ENCODE data around the gene PBX3. TPM values are rescaled to one million over a fixed set of nuclear protein-coding genes. Genes with fewer than 3 reads are reported as not detected.
A peak's percentile ranks its signal among the peaks of the same experiment; 100 is the strongest.

PBX3 gene
- total and polyA plus RNA-seq, 8 donors, result 36.3 to 53.6 (median 42.8) TPM

GRCh38 chr9:125932012-125932411, 184.8 kb downstream of the PBX3 start:
- Histone ChIP-seq H3K36me3 (peaks cover 0 to 15% of the 10 kb centered on the region in 2 donors), H3K27me3 (no peaks in the 10 kb centered on the region), H3K4me1 (no peaks in the 10 kb centered on the region), H3K9me3 (no peaks in the 10 kb centered on the region), H3K4me3 (no peak overlapping the region), H3K27ac (no peak overlapping the region)
- intact Hi-C loops (cut with DNase I), result no loop called here
- no peak for TF ChIP-seq CTCF (IDR thresholded peaks at IDR 0.05)
- DNase-seq (peak in 1 of 4 donors; percentile 46), ATAC-seq (peak; percentile 79)

DNA sequence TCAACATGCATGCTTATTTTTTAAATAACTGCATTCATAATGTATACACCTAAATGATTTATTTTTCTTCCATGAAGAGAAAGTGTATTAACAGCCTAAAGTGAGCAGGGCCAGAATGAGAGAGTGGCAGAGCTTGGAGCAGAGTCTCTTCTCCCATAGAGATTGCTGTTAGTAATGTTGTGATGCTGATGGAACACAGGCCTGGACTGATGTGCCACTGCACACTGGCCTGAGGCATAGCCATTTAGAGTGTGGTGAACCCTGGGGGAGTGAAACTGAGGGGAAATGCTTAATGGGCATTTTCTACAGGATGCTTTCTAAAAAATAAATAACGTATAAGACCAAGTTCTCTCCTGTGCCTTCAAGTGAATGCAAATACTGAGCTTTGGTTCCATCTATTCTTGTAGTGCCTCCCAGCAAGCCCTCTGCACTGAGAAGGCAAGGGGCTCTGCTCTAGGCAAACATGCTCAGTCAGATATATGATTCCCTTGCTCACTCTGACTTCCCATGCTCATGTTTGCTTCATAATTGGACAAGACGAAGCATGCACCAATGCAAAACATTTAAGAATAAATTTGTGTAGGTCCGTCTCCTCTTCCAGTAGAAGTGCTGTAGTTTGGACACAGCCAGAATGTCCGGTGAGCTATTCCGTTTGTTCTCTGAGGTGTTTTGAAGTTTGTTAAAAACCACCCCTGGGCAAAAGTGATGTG, 185.7 kb downstream of the PBX3 start:
- Histone ChIP-seq H3K27me3 (no peaks in the 10 kb centered on the region), H3K4me1 (no peaks in the 10 kb centered on the region), H3K27ac (no peak overlapping the region), H3K4me3 (no peak overlapping the region), H3K9me3 (no peaks in the 10 kb centered on the region), H3K36me3 (peaks cover 0 to 15% of the 10 kb centered on the region in 2 donors)
- intact Hi-C loops (cut with DNase I), result no loop called here
- DNase-seq, result peak in 1 of 4 donors; percentile 38
- ATAC-seq, result no peak
- no peak for TF ChIP-seq CTCF (IDR thresholded peaks at IDR 0.05)

GRCh38 chr9:125942125-125942524, 195.0 kb downstream of the PBX3 start:
- Histone ChIP-seq H3K4me3 (no peak overlapping the region), H3K36me3 (peaks cover 0 to 6% of the 10 kb centered on the region in 2 donors), H3K27me3 (no peaks in the 10 kb centered on the region), H3K27ac (no peak overlapping the region), H3K4me1 (no peaks in the 10 kb centered on the region), H3K9me3 (peaks cover 0 to 10% of the 10 kb centered on the region in 2 donors)
- intact Hi-C loops (cut with DNase I), result no loop called here
- TF ChIP-seq CTCF (IDR thresholded peaks at IDR 0.05), result no peak
- ATAC-seq (no peak), DNase-seq (no peak)

- ATAC-seq (no peak), DNase-seq (no peak)
- Histone ChIP-seq H3K4me3 (no peak overlapping the region), H3K4me1 (no peaks in the 10 kb centered on the region), H3K27me3 (no peaks in the 10 kb centered on the region), H3K27ac (no peak overlapping the region), H3K9me3 (peaks cover 0 to 10% of the 10 kb centered on the region in 2 donors), H3K36me3 (peaks cover 0 to 2% of the 10 kb centered on the region in 2 donors)
- no peak for TF ChIP-seq CTCF (IDR thresholded peaks at IDR 0.05)
- intact Hi-C loops (cut with DNase I), result no loop called here
These were observed 196.7 kb downstream of the PBX3 start for GRCh38 chr9:125943831-125944230.

DNA sequence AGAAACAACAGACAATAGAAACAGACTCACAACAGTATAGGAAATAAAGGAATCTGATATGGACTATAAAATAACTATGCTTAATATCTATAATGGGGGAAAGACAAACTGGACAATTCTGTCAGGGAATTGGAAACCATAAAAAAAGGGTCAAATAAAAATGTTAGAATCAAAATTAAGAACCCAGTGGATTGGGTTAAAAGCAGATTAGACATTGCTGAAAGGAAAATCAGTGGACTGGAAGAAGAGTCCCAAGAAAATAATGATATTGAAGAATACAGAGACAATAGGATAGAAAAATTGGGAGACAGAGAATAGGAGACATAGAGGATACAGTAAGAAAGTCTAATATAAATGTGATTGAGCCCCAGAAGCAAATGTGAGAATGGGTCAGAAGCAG, 199.2 kb downstream of the PBX3 start:
- H3K9me3 ChIP-seq, result peaks cover 0 to 10% of the 10 kb centered on the region in 2 donors
- ATAC-seq, result no peak
- H3K36me3 ChIP-seq, result no peaks in the 10 kb centered on the region
- no peak overlapping the region for H3K4me3 ChIP-seq
- no peaks in the 10 kb centered on the region for H3K27me3 ChIP-seq
- no peak for DNase-seq
- H3K4me1 ChIP-seq, result no peaks in the 10 kb centered on the region
- no peak for TF ChIP-seq CTCF (IDR thresholded peaks at IDR 0.05)
- no peak overlapping the region for H3K27ac ChIP-seq
- intact Hi-C loops (cut with DNase I), result no loop called here

Data from left lung (tissue), 10 donors.